Stimulated activated CD4-positive, alpha-beta T cell treated with anti-CD3 and anti-CD28 coated beads, Interleukin-1b, Interleukin-23, amount 100 ng/mL, for 24 hours (primary cell): ENCODE results near the gene NINJ1.

ENCODE experiments used
- DNase-seq, 4 experiments: peaks; one replicate each; pipeline ENCODE4 v3.0.0-alpha.2; 2020; ENCODE audit warnings: low read depth in 4 of 4, low spot score in 1 of 4

NINJ1 gene

GRCh38 chr9:93133681-93134014, 403 bp downstream of the NINJ1 start:
- DNase-seq = no peak

GRCh38 chr9:93132946-93133680, 938 bp downstream of the NINJ1 start:
- no peak for DNase-seq

- no peak for DNase-seq
Observed at GRCh38 chr9:93132287-93132927, 1.6 kb downstream of the NINJ1 start.

GRCh38 chr9:93131599-93132286, 2.3 kb downstream of the NINJ1 start:
- DNase-seq = no peak

- DNase-seq = no peak
Observed at GRCh38 chr9:93130861-93131481, 3.1 kb downstream of the NINJ1 start.

GRCh38 chr9:93129691-93130500, 4.2 kb downstream of the NINJ1 start:
- DNase-seq = no peak

- DNase-seq = no peak
Observed at GRCh38 chr9:93129286-93129685, 4.8 kb downstream of the NINJ1 start.

GRCh38 chr9:93128715-93129224, 5.3 kb downstream of the NINJ1 start:
- DNase-seq = no peak

GRCh38 chr9:93128011-93128714, 5.9 kb downstream of the NINJ1 start:
- no peak for DNase-seq

- DNase-seq = no peak
Observed at GRCh38 chr9:93127395-93127911, 6.6 kb downstream of the NINJ1 start.

- no peak for DNase-seq
Observed at GRCh38 chr9:93126825-93127368, 7.2 kb downstream of the NINJ1 start.

- DNase-seq = no peak
Observed at GRCh38 chr9:93126151-93126781, 7.8 kb downstream of the NINJ1 start.

GRCh38 chr9:93125331-93125894, 8.6 kb downstream of the NINJ1 start:
- no peak for DNase-seq

- DNase-seq = no peak
Observed at GRCh38 chr9:93124793-93125192, 9.3 kb downstream of the NINJ1 start.

GRCh38 chr9:93123561-93124283, 10.3 kb downstream of the NINJ1 start:
- DNase-seq = no peak

- no peak for DNase-seq
Observed at GRCh38 chr9:93122721-93123221, 11.3 kb downstream of the NINJ1 start.

GRCh38 chr9:93121316-93122241, 12.5 kb downstream of the NINJ1 start:
- DNase-seq = no peak
